Esophagus muscularis mucosa (tissue), 3 donors: ENCODE results near the gene RBAK.

ENCODE experiments used
- CTCF ChIP-seq, 3 experiments: fragments of 200-600 bp in 2 of 3; fragments of 450-650 bp in 1 of 3; sonication (generic) in 2 of 3; IDR thresholded peaks; one replicate each; pipeline ENCODE4 v1.5.1; 2017 to 2019; ENCODE audit warnings: antibody characterized with exemption in 3 of 3, mild to moderate bottlenecking in 2 of 3, moderate library complexity in 1 of 3
- POLR2AphosphoS5 ChIP-seq, 2 donors: sonication (generic); formaldehyde crosslinking; IDR thresholded peaks; one replicate each; pipeline ENCODE4 v1.6.1; 2017; ENCODE audit warnings: antibody characterized with exemption in 2 of 2

GRCh38 chr7:5086256-5086655 lies 40.6 kb downstream of the RBAK start:
- TF ChIP-seq CTCF (IDR thresholded peaks at IDR 0.05) (no peak), POLR2AphosphoS5 (IDR thresholded peaks at IDR 0.05) (no peak)
